Natural killer cell treated with Interleukin-12 subunit alpha and Interleukin-12 subunit beta and Interleukin-15 and Interleukin-18, amount 100 ng/mL, for 72 hours (primary cell): ENCODE data around the gene ARMC9. TPM values are rescaled to one million over a fixed set of nuclear protein-coding genes. Genes with fewer than 3 reads are reported as not detected.
"Not testable (repeated sequence)": the region's sequence is repeated elsewhere in the genome, so short reads cannot be mapped to it uniquely, and the experiment has no call there.

Source experiments
- ATAC-seq, 2 donors: fragments of 150-1000 bp; cut with Tn5 transposase in 1 of 2; sonication (Bioruptor Pico), chemical (Tn5 transposase) in 1 of 2; 2 replicates each; pipeline ENCODE4 v1.10.0; 2021
- DNase-seq: peaks from one replicate; pipeline ENCODE4 v3.0.0; 2022; ENCODE audit warnings: low spot score
- H3K27ac Mint-ChIP-seq, 2 donors: 1 replicate in 1 of 2; 2 replicates in 1 of 2; pipeline ENCODE4 v1.8.0; 2022; ENCODE audit warnings: mixed read lengths in 2 of 2, mild to moderate bottlenecking in 1 of 2, moderate library complexity in 1 of 2
- H3K27me3 Mint-ChIP-seq, 2 donors: 1 replicate in 1 of 2; 2 replicates in 1 of 2; pipeline ENCODE4 v1.8.0; 2022; ENCODE audit warnings: mixed read lengths in 2 of 2
- H3K36me3 Mint-ChIP-seq: one replicate; pipeline ENCODE4 v1.8.0; 2022; ENCODE audit warnings: mixed read lengths
- H3K4me1 Mint-ChIP-seq, 2 donors: 1 replicate in 1 of 2; 2 replicates in 1 of 2; pipeline ENCODE4 v1.8.0; 2022; ENCODE audit warnings: low read depth in 2 of 2, mixed read lengths in 2 of 2, mild to moderate bottlenecking in 1 of 2
- H3K4me3 Mint-ChIP-seq: one replicate; pipeline ENCODE4 v1.8.0; 2022; ENCODE audit warnings: mixed read lengths
- H3K9me3 Mint-ChIP-seq: 2 replicates; pipeline ENCODE4 v1.8.0; 2022; ENCODE audit warnings: mixed read lengths
- total RNA-seq, 2 donors: library from RNA; stranded (reverse); gene quantifications; one replicate each; pipeline ENCODE4 v1.2.3, GENCODE V29; 2022

The ARMC9 gene
- total RNA-seq, 2 donors from 2014 or later: 2.5 to 4.8 TPM

DNA sequence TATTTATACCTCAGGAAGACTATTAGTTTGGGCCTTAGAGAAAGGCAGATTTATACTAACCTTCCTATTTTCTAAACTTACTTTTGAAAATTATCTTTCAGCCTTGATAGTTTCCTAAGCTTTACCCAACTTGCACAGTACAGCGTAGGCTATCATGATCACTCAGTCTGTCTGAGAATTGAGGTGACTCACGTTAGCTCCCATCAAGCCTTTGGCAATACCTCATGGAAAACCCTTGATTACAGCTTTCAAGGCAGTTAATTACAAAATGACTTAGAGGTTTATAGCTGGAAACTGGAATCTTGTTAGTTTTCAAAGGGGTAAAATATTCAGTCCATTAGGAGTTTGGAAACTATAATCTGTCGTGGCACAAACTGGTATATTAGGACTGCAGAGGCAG is 26.4 kb upstream of the ARMC9 start:
- peaks cover 34% of the 10 kb centered on the region for H3K36me3 Mint-ChIP-seq
- H3K27ac Mint-ChIP-seq: no peak overlapping the region
- peaks cover 2% of the 10 kb centered on the region in 2 donors for H3K4me1 Mint-ChIP-seq
- no peak for ATAC-seq
- no peak for DNase-seq
- no peaks in the 10 kb centered on the region for H3K9me3 Mint-ChIP-seq
- H3K4me3 Mint-ChIP-seq: no peak overlapping the region
- H3K27me3 Mint-ChIP-seq: no peaks in the 10 kb centered on the region

- H3K9me3 Mint-ChIP-seq: no peaks in the 10 kb centered on the region
- H3K4me1 Mint-ChIP-seq: peaks cover 9 to 12% of the 10 kb centered on the region in 2 donors
- no peak overlapping the region for H3K4me3 Mint-ChIP-seq
- peaks cover 20% of the 10 kb centered on the region for H3K36me3 Mint-ChIP-seq
- no peak for DNase-seq
- no peaks in the 10 kb centered on the region for H3K27me3 Mint-ChIP-seq
- no peak overlapping the region for H3K27ac Mint-ChIP-seq
- no peak for ATAC-seq
Observed at GRCh38 chr2:231174211-231174651, 24.2 kb upstream of the ARMC9 start.

DNA sequence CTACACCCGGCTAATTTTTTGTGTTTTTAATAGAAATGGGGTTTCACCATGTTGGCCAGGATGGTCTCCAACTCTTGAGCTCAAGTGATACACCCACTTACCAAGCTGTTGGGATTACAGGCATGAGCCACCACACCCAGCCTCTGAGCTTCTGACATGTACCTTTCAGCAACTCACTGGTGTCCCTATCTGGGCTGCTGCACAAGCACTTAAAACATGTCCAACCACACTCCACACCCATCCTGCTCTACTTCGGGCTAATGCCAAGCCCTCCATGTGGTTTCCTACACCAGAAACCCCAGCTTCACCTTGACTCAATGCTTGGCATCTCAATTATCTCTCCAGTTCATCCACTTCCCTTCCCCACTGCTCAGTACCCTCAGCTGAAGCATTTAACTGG is 22.4 kb upstream of the ARMC9 start:
- Mint-ChIP-seq H3K27me3 (no peaks in the 10 kb centered on the region), H3K36me3 (peaks cover 10% of the 10 kb centered on the region), H3K9me3 (no peaks in the 10 kb centered on the region), H3K4me3 (no peak overlapping the region), H3K4me1 (peaks cover 17 to 22% of the 10 kb centered on the region in 2 donors), H3K27ac (no peak overlapping the region)
- DNase-seq (no peak), ATAC-seq (no peak)

GRCh38 chr2:231177156-231178025 is 21.0 kb upstream of the ARMC9 start:
- H3K27me3 Mint-ChIP-seq: no peaks in the 10 kb centered on the region
- DNase-seq: no peak
- peaks cover 7% of the 10 kb centered on the region for H3K36me3 Mint-ChIP-seq
- peak overlapping the region in 1 of 2 donors; percentile 24 for H3K27ac Mint-ChIP-seq
- ATAC-seq: no peak
- no peaks in the 10 kb centered on the region for H3K9me3 Mint-ChIP-seq
- no peak overlapping the region for H3K4me3 Mint-ChIP-seq
- peaks cover 17 to 22% of the 10 kb centered on the region in 2 donors for H3K4me1 Mint-ChIP-seq

GRCh38 chr2:231178805-231179204 is 19.6 kb upstream of the ARMC9 start:
- not testable (repeated sequence) for ATAC-seq, H3K27me3 Mint-ChIP-seq, H3K4me3 Mint-ChIP-seq, H3K36me3 Mint-ChIP-seq, DNase-seq, H3K9me3 Mint-ChIP-seq, H3K27ac Mint-ChIP-seq
- peaks cover 17 to 22% of the 10 kb centered on the region in 2 donors for H3K4me1 Mint-ChIP-seq

DNA sequence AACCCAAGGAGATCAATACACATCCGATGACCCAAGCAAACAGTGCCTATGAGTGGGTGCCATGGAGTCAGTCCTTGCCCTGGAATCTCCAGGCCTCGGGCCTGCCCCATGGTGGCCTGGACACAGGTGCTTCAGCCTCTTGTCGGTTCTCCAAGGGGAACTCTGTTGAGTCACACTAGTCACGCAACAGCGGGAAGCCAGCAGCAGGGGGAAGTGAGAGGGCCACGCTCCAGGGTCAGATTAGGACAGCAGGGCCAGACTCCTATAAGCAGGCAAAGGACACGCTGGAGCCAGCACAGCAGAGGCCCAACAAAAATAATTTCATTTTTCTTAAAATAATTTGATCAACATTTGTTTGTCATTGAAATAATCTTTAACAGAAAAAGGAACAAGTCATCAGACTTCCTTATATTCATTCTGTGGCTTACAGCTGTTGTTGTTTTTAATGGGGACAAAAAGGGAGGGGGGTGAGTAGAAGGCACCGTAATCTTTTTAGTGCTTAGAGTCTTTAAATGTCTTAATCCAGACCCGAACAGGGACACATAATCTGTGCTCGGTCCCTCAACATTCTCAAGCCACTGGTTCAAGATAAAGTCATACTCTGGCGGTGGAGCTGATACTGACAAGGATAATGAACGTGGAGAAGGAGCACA is 16.4 kb upstream of the ARMC9 start:
- Mint-ChIP-seq H3K9me3 (no peaks in the 10 kb centered on the region), H3K27ac (no peak overlapping the region), H3K4me3 (no peak overlapping the region), H3K27me3 (no peaks in the 10 kb centered on the region), H3K36me3 (no peaks in the 10 kb centered on the region), H3K4me1 (peaks cover 15 to 20% of the 10 kb centered on the region in 2 donors)
- DNase-seq (no peak), ATAC-seq (no peak)

- H3K4me1 Mint-ChIP-seq: peaks cover 10 to 15% of the 10 kb centered on the region in 2 donors
- H3K4me3 Mint-ChIP-seq: no peak overlapping the region
- no peaks in the 10 kb centered on the region for H3K36me3 Mint-ChIP-seq
- no peaks in the 10 kb centered on the region for H3K27me3 Mint-ChIP-seq
- DNase-seq: no peak
- H3K9me3 Mint-ChIP-seq: no peaks in the 10 kb centered on the region
- ATAC-seq: no peak
- no peak overlapping the region for H3K27ac Mint-ChIP-seq
Observed at GRCh38 chr2:231182513-231182899, 15.9 kb upstream of the ARMC9 start.

DNA sequence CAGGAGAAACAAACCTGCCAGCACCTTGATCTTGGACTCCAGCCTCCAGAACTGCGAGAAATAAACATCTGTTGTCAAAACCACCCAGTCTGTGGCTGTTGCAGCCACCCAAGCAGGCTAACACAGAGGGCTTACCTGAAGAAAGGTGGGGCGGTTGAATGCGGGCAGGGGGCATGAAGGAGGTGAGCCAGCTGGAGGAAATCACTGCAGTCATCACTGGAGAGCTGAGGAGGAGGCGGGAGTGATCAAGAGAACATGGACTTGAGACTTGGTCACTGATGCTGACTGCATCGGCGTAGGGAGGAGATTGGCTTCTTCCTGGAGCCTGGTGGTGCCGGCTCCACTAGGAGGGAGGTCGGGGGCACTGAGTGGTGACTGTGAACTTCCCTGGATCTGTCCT is 14.6 kb upstream of the ARMC9 start:
- Mint-ChIP-seq H3K4me1 (peaks cover 8 to 13% of the 10 kb centered on the region in 2 donors), H3K27ac (no peak overlapping the region), H3K4me3 (no peak overlapping the region), H3K9me3 (no peaks in the 10 kb centered on the region), H3K27me3 (peaks cover 0 to 5% of the 10 kb centered on the region in 2 donors), H3K36me3 (no peaks in the 10 kb centered on the region)
- ATAC-seq: no peak
- DNase-seq: no peak

DNA sequence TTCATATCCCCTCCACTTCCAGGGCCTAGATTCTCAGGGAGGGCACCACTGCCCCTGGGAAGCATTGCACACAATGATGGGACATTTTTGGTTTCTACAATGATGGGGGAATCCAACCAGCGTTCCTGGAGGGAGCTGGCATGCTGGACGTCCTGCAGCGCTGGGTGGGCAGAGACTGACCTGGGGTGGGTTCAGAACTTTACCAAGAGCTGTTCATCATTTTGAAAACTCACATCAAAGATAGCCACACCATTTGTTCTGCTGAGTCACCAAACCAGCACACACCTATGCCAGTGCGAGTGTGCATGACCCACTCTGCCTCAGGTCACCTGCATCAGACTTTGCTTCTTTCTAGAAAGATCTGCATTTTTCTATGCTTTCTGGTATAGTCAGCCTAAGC is 14.1 kb upstream of the ARMC9 start:
- peaks cover 8 to 9% of the 10 kb centered on the region in 2 donors for H3K4me1 Mint-ChIP-seq

GRCh38 chr2:231185050-231185725 is 13.2 kb upstream of the ARMC9 start:
- no peak overlapping the region for H3K27ac Mint-ChIP-seq
- peaks cover 2 to 4% of the 10 kb centered on the region in 2 donors for H3K4me1 Mint-ChIP-seq
- no peaks in the 10 kb centered on the region for H3K36me3 Mint-ChIP-seq
- no peak overlapping the region for H3K4me3 Mint-ChIP-seq
- no peaks in the 10 kb centered on the region for H3K9me3 Mint-ChIP-seq
- peaks cover 7 to 10% of the 10 kb centered on the region in 2 donors for H3K27me3 Mint-ChIP-seq
- ATAC-seq (peak in 1 of 2 donors; percentile 4), DNase-seq (no peak)

More for the DNA sequence above, 14.1 kb upstream of the ARMC9 start:
- ATAC-seq (no peak), DNase-seq (no peak)
- peaks cover 0 to 5% of the 10 kb centered on the region in 2 donors for H3K27me3 Mint-ChIP-seq
- no peak overlapping the region for H3K27ac Mint-ChIP-seq
- H3K36me3 Mint-ChIP-seq: no peaks in the 10 kb centered on the region
- no peaks in the 10 kb centered on the region for H3K9me3 Mint-ChIP-seq
- no peak overlapping the region for H3K4me3 Mint-ChIP-seq

GRCh38 chr2:231185886-231186285 is 12.5 kb upstream of the ARMC9 start:
- Mint-ChIP-seq H3K27ac (no peak overlapping the region), H3K36me3 (no peaks in the 10 kb centered on the region), H3K9me3 (no peaks in the 10 kb centered on the region), H3K4me3 (no peak overlapping the region), H3K4me1 (peaks cover 0 to 2% of the 10 kb centered on the region in 2 donors), H3K27me3 (peaks cover 7 to 11% of the 10 kb centered on the region in 2 donors)
- DNase-seq: no peak
- ATAC-seq: peak in 1 of 2 donors; percentile 43

DNA sequence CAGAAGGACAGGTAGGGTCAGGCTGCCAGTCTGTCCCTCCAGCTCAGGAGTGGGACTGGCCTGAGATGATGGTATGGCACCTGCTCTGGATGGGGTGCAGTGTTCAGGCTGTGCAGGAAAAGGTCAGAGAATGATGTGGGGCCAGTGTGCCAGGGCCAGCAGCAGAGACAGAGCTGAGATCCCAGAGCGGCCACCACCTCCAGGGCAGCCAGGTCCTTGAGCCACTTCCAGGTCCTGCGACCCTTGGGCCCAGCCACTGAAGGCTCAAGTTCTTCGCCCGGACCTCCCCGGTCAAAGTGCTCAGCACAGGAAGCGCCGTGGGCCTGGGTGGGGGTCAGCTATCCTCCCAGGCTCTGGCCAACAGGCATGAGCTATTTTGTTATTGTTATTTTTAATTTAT is 12.1 kb upstream of the ARMC9 start:
- Mint-ChIP-seq H3K9me3 (no peaks in the 10 kb centered on the region), H3K4me3 (no peak overlapping the region), H3K27me3 (peaks cover 7 to 11% of the 10 kb centered on the region in 2 donors), H3K4me1 (peaks cover 0 to 2% of the 10 kb centered on the region in 2 donors), H3K27ac (no peak overlapping the region), H3K36me3 (no peaks in the 10 kb centered on the region)
- ATAC-seq: no peak
- DNase-seq: no peak

- no peak for DNase-seq
- Mint-ChIP-seq H3K4me1 (peaks cover 0 to 2% of the 10 kb centered on the region in 2 donors), H3K9me3 (no peaks in the 10 kb centered on the region), H3K27me3 (peaks cover 7 to 11% of the 10 kb centered on the region in 2 donors), H3K27ac (no peak overlapping the region), H3K4me3 (no peak overlapping the region), H3K36me3 (no peaks in the 10 kb centered on the region)
- ATAC-seq: no peak
Observed at GRCh38 chr2:231187736-231188505, 10.5 kb upstream of the ARMC9 start.
